H9 (cell line): ENCODE data around the gene DAND5. TPM values are rescaled to one million over a fixed set of nuclear protein-coding genes. Genes with fewer than 3 reads are reported as not detected.
A peak's percentile ranks its signal among the peaks of the same experiment; 100 is the strongest.

Experiments used
- DNase-seq: peaks from one replicate; pipeline ENCODE4 v3.0.0-alpha.2; 2017
- H2AFZ ChIP-seq: one replicate; pipeline ENCODE4 v1.6.1; 2013; ENCODE audit warnings: mild to moderate bottlenecking, low read length, control low read depth, moderate library complexity
- H2AK5ac ChIP-seq: 2 replicates; pipeline ENCODE4 v1.6.1; 2013; ENCODE audit warnings: low read length, control low read depth, mixed read lengths; ENCODE audit not compliant: insufficient read length
- H2BK120ac ChIP-seq: one replicate; pipeline ENCODE4 v1.6.1; 2013; ENCODE audit warnings: low read depth, mild to moderate bottlenecking, low read length, control low read depth, inconsistent platforms; ENCODE audit not compliant: poor library complexity, severe bottlenecking
- H2BK12ac ChIP-seq: 2 replicates; pipeline ENCODE4 v1.6.1; 2013; ENCODE audit warnings: low read length, control low read depth, mixed read lengths, low read depth; ENCODE audit not compliant: insufficient read length
- H2BK15ac ChIP-seq: 2 replicates; pipeline ENCODE4 v1.6.1; 2013; ENCODE audit warnings: low read depth, low read length, control low read depth
- H2BK20ac ChIP-seq: one replicate; pipeline ENCODE4 v1.6.1; 2013; ENCODE audit warnings: low read depth, mild to moderate bottlenecking, low read length, control low read depth, inconsistent platforms; ENCODE audit not compliant: poor library complexity, severe bottlenecking
- H2BK5ac ChIP-seq: 2 replicates; pipeline ENCODE4 v1.6.1; 2013; ENCODE audit warnings: low read length, control low read depth, mixed read lengths; ENCODE audit not compliant: insufficient read length
- H3K14ac ChIP-seq: 2 replicates; pipeline ENCODE4 v1.6.1; 2013; ENCODE audit warnings: low read length, control low read depth; ENCODE audit not compliant: insufficient read depth
- H3K18ac ChIP-seq: 2 replicates; pipeline ENCODE4 v1.6.1; 2013; ENCODE audit warnings: low read depth, mild to moderate bottlenecking, mixed read lengths, low read length, control low read depth; ENCODE audit not compliant: insufficient read length
- H3K23ac ChIP-seq: 2 replicates; pipeline ENCODE4 v1.6.1; 2013; ENCODE audit warnings: low read length, control low read depth, mixed read lengths, low read depth; ENCODE audit not compliant: insufficient read length
- H3K23me2 ChIP-seq: 2 replicates; pipeline ENCODE4 v1.6.1; 2013; ENCODE audit warnings: low read depth, mild to moderate bottlenecking, mixed read lengths, low read length, control low read depth; ENCODE audit not compliant: insufficient read length, poor library complexity, severe bottlenecking
- H3K27ac ChIP-seq: 2 replicates; pipeline ENCODE4 v1.5.1; 2013; ENCODE audit warnings: low read length, control low read depth, mixed read lengths, low read depth; ENCODE audit not compliant: insufficient read length
- H3K27me3 ChIP-seq: 2 replicates; pipeline ENCODE4 v1.6.1; 2013; ENCODE audit warnings: low read length, control low read depth, inconsistent platforms; ENCODE audit not compliant: insufficient read depth
- H3K4ac ChIP-seq: 2 replicates; pipeline ENCODE4 v1.6.1; 2013; ENCODE audit warnings: low read depth, mild to moderate bottlenecking, control low read depth, inconsistent platforms, low read length, moderate library complexity
- H3K4me1 ChIP-seq: 2 replicates; pipeline ENCODE4 v1.6.1; 2013; ENCODE audit warnings: low read length, control low read depth, inconsistent platforms; ENCODE audit not compliant: insufficient read depth
- H3K4me2 ChIP-seq: 2 replicates; pipeline ENCODE4 v1.6.1; 2013; ENCODE audit warnings: low read length, control low read depth, mixed read lengths; ENCODE audit not compliant: insufficient read length, insufficient read depth
- H3K56ac ChIP-seq: 2 replicates; pipeline ENCODE4 v1.6.1; 2013; ENCODE audit warnings: low read depth, mild to moderate bottlenecking, mixed read lengths, low read length, control low read depth; ENCODE audit not compliant: insufficient read length
- H3K79me1 ChIP-seq: 2 replicates; pipeline ENCODE4 v1.6.1; 2013; ENCODE audit warnings: low read depth, mild to moderate bottlenecking, moderate library complexity, low read length, control low read depth, inconsistent platforms; ENCODE audit not compliant: insufficient read depth, poor library complexity, severe bottlenecking
- H3K79me2 ChIP-seq: 2 replicates; pipeline ENCODE4 v1.6.1; 2013; ENCODE audit warnings: low read length, control low read depth, inconsistent platforms; ENCODE audit not compliant: insufficient read depth
- H3K9ac ChIP-seq: 2 replicates; pipeline ENCODE4 v1.6.1; 2013; ENCODE audit warnings: low read length, control low read depth, mixed read lengths; ENCODE audit not compliant: insufficient read length; ENCODE audit errors: extremely low read depth
- H3K9me3 ChIP-seq: one replicate; pipeline ENCODE4 v1.6.1; 2013; ENCODE audit warnings: low read depth, low read length, inconsistent platforms; ENCODE audit not compliant: control insufficient read depth
- H3T11ph ChIP-seq: one replicate; pipeline ENCODE4 v1.6.1; 2013; ENCODE audit warnings: mild to moderate bottlenecking, low read length, control low read depth, inconsistent platforms
- H4K20me1 ChIP-seq: one replicate; pipeline ENCODE4 v1.6.1; 2013; ENCODE audit not compliant: control insufficient read depth, insufficient read length, insufficient read depth
- H4K5ac ChIP-seq: 2 replicates; pipeline ENCODE4 v1.6.1; 2013; ENCODE audit warnings: low read depth, mild to moderate bottlenecking, mixed read lengths, low read length, control low read depth; ENCODE audit not compliant: insufficient read length
- H4K8ac ChIP-seq: replicated peaks from 2 replicates; pipeline ENCODE4 v1.6.1; 2013; ENCODE audit warnings: low read length, control low read depth, mixed read lengths, low read depth; ENCODE audit not compliant: insufficient read length
- H4K91ac ChIP-seq: 2 replicates; pipeline ENCODE4 v1.6.1; 2013; ENCODE audit warnings: low read depth, mild to moderate bottlenecking, moderate library complexity, mixed read lengths, low read length, control low read depth; ENCODE audit not compliant: insufficient read length
- H3K27ac Mint-ChIP-seq, 3 experiments: 2 replicates in 2 of 3; 3 replicates in 1 of 3; pipeline ENCODE4 v1.8.0; 2020 to 2021; ENCODE audit warnings: mixed read lengths in 3 of 3, mild to moderate bottlenecking in 1 of 3, moderate library complexity in 1 of 3
- H3K27me3 Mint-ChIP-seq: 2 replicates; pipeline ENCODE4 v1.8.0; 2021; ENCODE audit warnings: low read depth, mild to moderate bottlenecking, moderate library complexity, mixed read lengths
- H3K36me3 Mint-ChIP-seq, 3 experiments: 2 replicates in 2 of 3; 3 replicates in 1 of 3; pipeline ENCODE4 v1.8.0; 2020 to 2021; ENCODE audit warnings: low read depth in 3 of 3, mixed read lengths in 3 of 3; ENCODE audit not compliant: insufficient read depth in 1 of 3
- H3K4me1 Mint-ChIP-seq, 2 experiments: 2 replicates each; pipeline ENCODE4 v1.8.0; 2020; ENCODE audit warnings: mixed read lengths in 2 of 2
- H3K4me3 Mint-ChIP-seq, 2 experiments: 2 replicates in 1 of 2; 3 replicates in 1 of 2; pipeline ENCODE4 v1.8.0; 2020 to 2021; ENCODE audit warnings: mild to moderate bottlenecking in 2 of 2, mixed read lengths in 2 of 2, moderate library complexity in 1 of 2
- H3K9me3 Mint-ChIP-seq, 2 experiments: 2 replicates in 1 of 2; 3 replicates in 1 of 2; pipeline ENCODE4 v1.8.0; 2020; ENCODE audit warnings: mild to moderate bottlenecking in 2 of 2, mixed read lengths in 2 of 2, moderate library complexity in 1 of 2
- WGBS: extraction: QIAGEN DNeasy Blood & Tissue Kit; methylation state at CpG from one replicate; pipeline ENCODE4 v1.1.7; 2013; ENCODE audit warnings: missing lambda C conversion rate, low lambda C conversion rate, mixed read lengths; ENCODE audit not compliant: insufficient read length; ENCODE audit errors: extremely low coverage; 5-methylcytosine and 5-hydroxymethylcytosine counted together
- total RNA-seq: library from RNA; stranded (reverse); gene quantifications from 2 replicates; pipeline ENCODE4 v1.2.1, GENCODE V29; 2021
- TF ChIP-seq, protein P1 (sequence below): fragments of 200-600 bp; sonication (generic); conservative IDR thresholded peaks from 3 replicates; pipeline ENCODE4 v1.8.0; 2021; ENCODE audit warnings: antibody characterized with exemption, mild to moderate bottlenecking

The DAND5 gene
- total RNA-seq, 1 experiment from 2014 or later = 0.11 TPM

DNA sequence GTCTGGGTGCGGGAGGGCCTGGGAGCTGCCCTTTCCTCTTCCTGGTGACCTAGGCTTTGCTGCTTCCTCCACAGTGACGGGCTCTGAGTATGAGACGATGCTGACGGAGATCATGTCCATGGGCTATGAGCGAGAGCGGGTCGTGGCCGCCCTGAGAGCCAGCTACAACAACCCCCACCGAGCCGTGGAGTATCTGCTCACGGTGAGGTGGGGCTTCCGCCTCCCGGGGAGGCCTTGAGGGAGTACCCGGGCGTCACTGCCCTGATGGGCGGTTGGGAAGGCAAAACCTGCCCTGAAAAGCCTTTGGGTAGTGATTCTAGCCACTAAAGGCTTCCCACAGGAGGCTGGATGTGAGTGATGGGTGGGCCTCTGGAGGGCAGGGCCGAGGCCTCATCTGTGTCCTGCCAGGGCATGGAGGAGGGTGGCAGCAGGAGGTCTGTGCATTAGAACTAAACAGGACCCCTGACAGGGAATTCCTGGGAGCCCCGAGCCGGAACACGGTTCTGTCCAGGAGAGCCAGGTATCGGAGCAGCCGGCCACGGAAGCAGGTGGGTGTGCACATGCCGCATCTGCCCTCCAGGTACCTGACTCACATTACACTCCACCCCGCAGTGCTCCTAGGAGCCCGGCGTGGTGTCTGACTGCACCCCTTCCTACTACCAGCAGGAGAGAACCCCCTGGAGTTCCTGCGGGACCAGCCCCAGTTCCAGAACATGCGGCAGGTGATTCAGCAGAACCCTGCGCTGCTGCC lies 20.6 kb upstream of the DAND5 start:
- Histone ChIP-seq H3T11ph (no peak overlapping the region), H3K27me3 (no peaks in the 10 kb centered on the region), H2AFZ (no peak overlapping the region), H2BK12ac (no peak overlapping the region), H4K8ac (no peak overlapping the region), H2BK5ac (no peak overlapping the region), H3K23ac (no peak overlapping the region), H2BK15ac (no peak overlapping the region), H3K4me1 (no peaks in the 10 kb centered on the region), H2BK120ac (no peak overlapping the region), H4K20me1 (no peaks in the 10 kb centered on the region), H3K14ac (no peak overlapping the region), H3K4me2 (no peak overlapping the region), H3K79me1 (no peaks in the 10 kb centered on the region), H3K4ac (no peak overlapping the region), H2BK20ac (no peak overlapping the region), H3K9ac (no peak overlapping the region), H3K56ac (no peak overlapping the region), H3K9me3 (no peaks in the 10 kb centered on the region), H3K27ac (no peak overlapping the region), H2AK5ac (no peak overlapping the region), H4K91ac (no peak overlapping the region), H3K79me2 (no peaks in the 10 kb centered on the region; the same call in 1 of the 2 replicates), H4K5ac (no peak overlapping the region), H3K18ac (no peak overlapping the region), H3K23me2 (no peaks in the 10 kb centered on the region)
- Mint-ChIP-seq H3K36me3 (peaks cover 41 to 79% (median 71%) of the 10 kb centered on the region in 3 experiments), H3K27me3 (no peaks in the 10 kb centered on the region), H3K9me3 (0 out of 5 replicates have a peak, but pooled peaks cover 0 to 3% of the 10 kb centered on the region in 2 experiments), H3K4me1 (peaks cover 15 to 28% of the 10 kb centered on the region in 2 experiments), H3K4me3 (no peak overlapping the region), H3K27ac (peak overlapping the region in 1 of 3 experiments; percentile 33; a peak in 1 of 7 replicates)
- no CpG with 5 or more reads among the region's 30 CpGs for WGBS
- TF ChIP-seq, protein P1, sequence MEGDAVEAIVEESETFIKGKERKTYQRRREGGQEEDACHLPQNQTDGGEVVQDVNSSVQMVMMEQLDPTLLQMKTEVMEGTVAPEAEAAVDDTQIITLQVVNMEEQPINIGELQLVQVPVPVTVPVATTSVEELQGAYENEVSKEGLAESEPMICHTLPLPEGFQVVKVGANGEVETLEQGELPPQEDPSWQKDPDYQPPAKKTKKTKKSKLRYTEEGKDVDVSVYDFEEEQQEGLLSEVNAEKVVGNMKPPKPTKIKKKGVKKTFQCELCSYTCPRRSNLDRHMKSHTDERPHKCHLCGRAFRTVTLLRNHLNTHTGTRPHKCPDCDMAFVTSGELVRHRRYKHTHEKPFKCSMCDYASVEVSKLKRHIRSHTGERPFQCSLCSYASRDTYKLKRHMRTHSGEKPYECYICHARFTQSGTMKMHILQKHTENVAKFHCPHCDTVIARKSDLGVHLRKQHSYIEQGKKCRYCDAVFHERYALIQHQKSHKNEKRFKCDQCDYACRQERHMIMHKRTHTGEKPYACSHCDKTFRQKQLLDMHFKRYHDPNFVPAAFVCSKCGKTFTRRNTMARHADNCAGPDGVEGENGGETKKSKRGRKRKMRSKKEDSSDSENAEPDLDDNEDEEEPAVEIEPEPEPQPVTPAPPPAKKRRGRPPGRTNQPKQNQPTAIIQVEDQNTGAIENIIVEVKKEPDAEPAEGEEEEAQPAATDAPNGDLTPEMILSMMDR = no peak
- no peak for DNase-seq
